Retinal pigment epithelial cell (primary cell): ENCODE measurements around the gene SPOP.
"Not testable (repeated sequence)": the region's sequence is repeated elsewhere in the genome, so short reads cannot be mapped to it uniquely, and the experiment has no call there.

Source experiments
- DNase-seq: peaks from one replicate; pipeline ENCODE4 v3.0.0-alpha.2; 2010; ENCODE audit warnings: low read depth
- H3K4me3 ChIP-seq: 2 replicates; pipeline ENCODE4 v1.5.1; 2011; ENCODE audit warnings: mild to moderate bottlenecking, low read length, control low read depth, moderate library complexity
- TF ChIP-seq, protein P1 (sequence below): conservative IDR thresholded peaks from 2 replicates; pipeline ENCODE4 v1.5.1; 2011; ENCODE audit warnings: low read depth, low read length, control low read depth, inconsistent platforms

Gene SPOP

DNA sequence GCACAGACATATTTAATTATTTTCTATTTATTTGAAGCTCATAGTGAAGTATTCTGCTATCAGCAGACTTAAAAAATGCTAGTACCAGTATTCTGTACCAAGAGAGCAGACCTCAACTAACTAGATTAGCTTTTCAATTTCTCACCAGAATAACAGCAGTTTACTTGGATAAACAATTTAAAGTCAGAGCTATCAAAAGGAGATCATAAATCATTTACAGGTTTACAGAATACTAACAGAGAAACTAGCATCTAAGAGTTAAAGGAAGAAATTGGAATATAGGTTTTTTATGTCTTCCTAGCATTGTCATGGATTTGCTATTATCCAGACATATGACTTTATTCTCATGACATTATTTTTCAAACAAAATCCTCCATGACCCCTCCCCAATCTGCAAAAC is 3.4 kb downstream of the SPOP start:
- DNase-seq: no peak
- H3K4me3 ChIP-seq: no peak overlapping the region
- TF ChIP-seq, protein P1, sequence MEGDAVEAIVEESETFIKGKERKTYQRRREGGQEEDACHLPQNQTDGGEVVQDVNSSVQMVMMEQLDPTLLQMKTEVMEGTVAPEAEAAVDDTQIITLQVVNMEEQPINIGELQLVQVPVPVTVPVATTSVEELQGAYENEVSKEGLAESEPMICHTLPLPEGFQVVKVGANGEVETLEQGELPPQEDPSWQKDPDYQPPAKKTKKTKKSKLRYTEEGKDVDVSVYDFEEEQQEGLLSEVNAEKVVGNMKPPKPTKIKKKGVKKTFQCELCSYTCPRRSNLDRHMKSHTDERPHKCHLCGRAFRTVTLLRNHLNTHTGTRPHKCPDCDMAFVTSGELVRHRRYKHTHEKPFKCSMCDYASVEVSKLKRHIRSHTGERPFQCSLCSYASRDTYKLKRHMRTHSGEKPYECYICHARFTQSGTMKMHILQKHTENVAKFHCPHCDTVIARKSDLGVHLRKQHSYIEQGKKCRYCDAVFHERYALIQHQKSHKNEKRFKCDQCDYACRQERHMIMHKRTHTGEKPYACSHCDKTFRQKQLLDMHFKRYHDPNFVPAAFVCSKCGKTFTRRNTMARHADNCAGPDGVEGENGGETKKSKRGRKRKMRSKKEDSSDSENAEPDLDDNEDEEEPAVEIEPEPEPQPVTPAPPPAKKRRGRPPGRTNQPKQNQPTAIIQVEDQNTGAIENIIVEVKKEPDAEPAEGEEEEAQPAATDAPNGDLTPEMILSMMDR: no peak

DNA sequence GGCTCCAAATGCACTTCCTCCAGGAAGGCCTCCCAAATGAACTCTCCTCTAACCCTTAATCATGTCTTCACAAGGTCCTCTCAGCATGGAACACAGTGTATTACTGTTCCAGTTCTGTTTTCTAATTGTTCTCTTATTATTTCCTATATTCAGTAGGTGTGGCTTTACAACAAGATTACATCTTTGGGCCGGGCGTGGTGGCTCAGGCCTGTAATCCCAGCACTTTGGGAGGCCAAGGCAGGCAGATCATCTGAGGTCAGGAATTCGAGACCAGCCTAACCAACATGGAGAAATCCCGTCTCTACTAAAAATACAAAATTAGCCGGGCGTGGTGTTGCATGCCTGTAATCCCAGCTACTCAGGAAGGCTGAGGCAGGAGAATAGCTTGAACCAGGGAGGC is 4.2 kb downstream of the SPOP start:
- not testable (repeated sequence) for DNase-seq, H3K4me3 ChIP-seq

DNA sequence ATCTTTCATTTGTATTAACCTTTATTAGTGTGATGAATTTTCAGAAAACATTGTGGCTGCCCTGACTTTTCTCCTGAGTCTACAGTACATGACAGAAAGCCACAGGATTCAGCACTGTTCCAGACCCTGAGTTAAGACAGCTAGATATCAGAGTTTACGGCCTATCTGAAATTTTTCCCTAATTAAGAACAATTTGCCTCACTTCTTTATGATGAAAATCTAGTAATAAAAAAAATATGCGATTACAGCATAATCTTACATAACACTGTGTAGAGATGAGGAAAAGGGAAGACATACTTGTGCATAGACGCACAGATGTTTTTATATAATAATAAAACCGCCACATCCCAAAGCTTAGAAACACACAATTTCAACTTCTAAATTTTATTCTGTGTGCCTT is 7.3 kb downstream of the SPOP start:
- DNase-seq: no peak
- H3K4me3 ChIP-seq: no peak overlapping the region
- TF ChIP-seq, protein P1: no peak

DNA sequence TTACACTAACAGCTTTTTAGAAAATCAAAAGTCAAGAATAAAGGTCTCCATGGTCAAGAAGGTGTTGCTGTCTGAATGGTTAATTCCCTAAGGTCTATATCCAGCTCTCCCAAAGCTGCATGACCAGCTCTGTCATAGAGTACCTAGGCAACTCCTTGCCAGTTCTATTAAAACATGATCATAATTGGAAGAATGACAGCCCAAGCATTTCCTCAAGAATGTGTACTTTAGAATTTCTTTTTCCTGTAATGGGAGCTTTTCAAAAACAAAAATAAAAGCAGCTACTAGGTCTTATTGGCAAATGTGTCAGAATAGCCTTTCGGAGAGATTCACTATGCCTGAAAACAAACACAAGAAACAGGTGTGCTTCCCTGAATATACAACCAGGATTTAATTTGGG is 7.9 kb downstream of the SPOP start:
- no peak overlapping the region for H3K4me3 ChIP-seq
- no peak for DNase-seq
- TF ChIP-seq, protein P1: no peak

DNA sequence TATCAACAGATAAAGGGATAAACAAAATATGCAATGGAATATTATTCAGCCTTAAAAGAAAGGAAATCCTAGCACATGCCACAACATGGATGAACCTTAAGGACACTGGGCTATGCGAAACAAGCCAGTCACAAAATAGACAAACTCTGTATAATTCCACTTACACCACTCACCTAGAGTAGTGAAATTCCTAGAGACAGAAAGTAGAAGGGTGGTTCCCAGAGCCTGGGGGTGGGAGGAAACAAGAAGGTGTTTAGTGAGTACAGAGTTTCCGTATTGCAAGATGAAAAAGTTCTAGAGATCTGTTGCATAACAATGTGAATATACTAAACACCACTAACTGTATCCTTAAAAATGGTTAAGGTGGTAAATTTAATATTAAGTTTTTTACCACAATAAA is 10.0 kb downstream of the SPOP start:
- no peak for DNase-seq
- no peak overlapping the region for H3K4me3 ChIP-seq
- TF ChIP-seq, protein P1: no peak

DNA sequence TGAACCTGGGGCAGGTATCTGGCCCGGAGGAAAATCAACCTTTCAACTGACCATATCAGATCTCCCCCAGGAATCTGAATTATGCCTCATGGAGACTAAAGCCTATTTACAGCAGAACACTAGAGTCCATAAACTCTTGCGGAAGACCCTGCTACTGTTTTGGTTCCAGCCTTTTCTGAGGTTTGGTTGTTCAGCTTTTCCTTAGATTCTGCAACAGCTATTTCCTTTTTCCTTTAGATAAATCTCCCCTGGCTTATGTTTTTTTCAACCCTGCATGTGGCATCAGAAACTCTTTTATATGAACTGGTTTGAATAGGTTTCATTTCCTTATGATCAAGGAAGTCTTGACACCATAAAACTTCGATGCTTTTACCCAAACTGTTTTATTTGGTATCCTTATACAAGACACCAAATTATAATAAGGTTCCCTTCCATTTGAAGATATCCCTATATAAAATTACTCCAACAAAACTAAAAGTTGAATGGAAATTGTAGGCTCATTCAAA is 13.1 kb downstream of the SPOP start:
- DNase-seq: no peak
- TF ChIP-seq, protein P1: no peak
- H3K4me3 ChIP-seq: no peak overlapping the region

DNA sequence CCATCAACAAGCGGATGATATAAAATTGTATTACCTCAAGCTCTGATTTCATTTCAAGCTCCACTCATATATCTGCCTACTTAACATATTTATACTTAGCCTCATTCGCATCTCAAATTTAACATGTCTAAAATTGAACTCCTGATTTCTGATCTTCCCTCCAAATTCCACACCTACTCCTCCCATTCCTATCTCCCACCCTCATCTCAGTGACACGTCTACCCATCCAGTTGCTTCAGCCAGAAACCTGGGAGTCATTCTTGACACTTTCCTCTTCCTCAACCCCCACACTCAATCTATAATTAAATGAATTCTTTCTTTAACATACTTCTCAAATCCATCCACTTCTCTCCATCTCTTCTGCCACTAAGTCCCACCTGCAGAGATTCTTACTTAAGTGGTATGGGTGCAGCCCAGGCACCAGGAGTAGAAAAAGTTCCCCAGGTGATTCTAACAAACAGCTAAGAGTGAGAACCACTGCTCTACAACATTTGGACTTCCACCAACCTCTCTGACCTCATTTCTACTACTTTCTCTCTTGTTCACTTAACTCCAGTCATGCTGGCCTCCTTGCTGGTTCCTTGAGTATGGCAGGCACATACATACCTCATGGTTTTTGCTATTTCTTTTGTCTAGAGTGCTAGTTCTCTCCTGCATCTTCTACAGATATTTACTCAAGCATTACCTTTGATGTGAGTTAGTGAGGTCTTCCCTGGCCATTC is 18.1 kb downstream of the SPOP start:
- no peak overlapping the region for H3K4me3 ChIP-seq
- TF ChIP-seq, protein P1: no peak
- no peak for DNase-seq

DNA sequence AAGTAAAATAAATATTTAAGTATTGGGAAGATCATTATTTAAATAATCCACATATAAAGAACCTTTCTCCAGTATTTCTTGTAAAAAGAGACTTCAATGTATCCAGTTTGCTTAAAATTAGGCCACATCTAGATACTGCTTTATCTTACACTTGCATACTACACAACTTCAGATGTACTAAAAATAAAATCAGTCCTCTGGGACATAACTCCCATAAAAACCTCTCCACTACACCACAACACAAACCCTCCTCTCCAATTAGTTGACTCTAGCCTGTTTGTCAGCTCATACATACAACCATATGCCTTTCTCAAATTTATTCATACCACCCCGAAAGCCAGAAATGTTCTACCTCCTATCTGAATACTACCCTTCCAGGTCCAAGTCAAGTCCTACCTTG is 21.6 kb downstream of the SPOP start:
- no peak for DNase-seq
- TF ChIP-seq, protein P1: no peak
- H3K4me3 ChIP-seq: no peak overlapping the region
